GM19468 (cell line): ENCODE results near the gene TBC1D25.
A peak's percentile ranks its signal among the peaks of the same experiment; 100 is the strongest.
"Not testable (repeated sequence)": the region's sequence is repeated elsewhere in the genome, so short reads cannot be mapped to it uniquely, and the experiment has no call there.

ENCODE experiments used
- ATAC-seq: cut with Tn5 transposase; IDR thresholded peaks from one replicate; pipeline ENCODE4 v1.9.1; 2021; ENCODE audit warnings: mild to moderate bottlenecking, moderate library complexity, moderate number of reproducible peaks; ENCODE audit not compliant: unreplicated experiment; ENCODE audit errors: extremely low read depth

Gene TBC1D25

DNA sequence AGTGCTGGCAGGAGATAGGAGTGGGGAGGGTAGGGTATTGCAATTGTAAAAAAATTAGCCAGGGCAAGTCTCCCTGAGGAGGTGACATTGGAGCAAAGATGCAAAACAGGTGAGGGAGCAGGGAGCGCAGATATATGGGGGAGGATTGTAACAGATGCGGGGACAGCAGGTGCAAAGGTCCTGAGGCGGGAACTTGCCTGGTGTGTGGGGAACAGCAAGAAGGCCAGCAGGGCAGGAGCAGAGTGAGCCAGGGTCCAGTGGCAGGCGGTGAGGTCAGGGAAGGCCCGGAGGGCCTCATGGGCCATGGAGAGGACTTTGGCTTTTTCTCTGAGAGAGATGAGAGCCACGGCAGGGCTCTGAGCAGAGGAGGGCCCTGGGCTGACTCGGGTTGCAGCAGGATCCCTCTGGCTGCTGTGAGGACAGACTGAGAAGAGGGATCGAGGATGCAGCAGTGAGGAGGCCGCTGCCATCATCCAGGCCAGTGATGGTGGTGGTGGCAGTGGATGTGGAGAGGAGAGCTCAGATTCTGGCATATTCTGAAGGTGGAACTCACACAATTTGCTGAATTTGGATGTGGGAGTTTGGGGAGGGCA lies 24.6 kb upstream of the TBC1D25 start:
- no peak for ATAC-seq

DNA sequence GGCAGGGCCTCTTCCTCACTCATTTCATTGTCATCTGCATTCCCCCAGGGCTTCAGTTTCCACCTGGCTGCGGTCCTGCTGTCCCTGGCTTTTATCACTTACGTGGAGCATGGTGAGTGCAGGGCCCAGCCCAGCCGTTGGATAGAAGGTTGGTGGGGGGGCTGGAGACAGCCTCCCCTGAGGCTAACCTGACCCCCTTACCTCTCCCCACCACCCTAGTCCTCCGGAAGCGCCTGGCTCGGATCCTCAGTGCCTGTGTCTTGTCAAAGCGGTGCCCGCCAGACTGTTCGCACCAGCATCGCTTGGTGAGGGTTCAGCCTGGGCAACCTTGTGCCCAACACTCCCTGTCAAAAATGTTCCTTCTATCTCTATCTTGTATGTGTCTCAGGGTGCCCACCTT lies 23.7 kb upstream of the TBC1D25 start:
- ATAC-seq = no peak

DNA sequence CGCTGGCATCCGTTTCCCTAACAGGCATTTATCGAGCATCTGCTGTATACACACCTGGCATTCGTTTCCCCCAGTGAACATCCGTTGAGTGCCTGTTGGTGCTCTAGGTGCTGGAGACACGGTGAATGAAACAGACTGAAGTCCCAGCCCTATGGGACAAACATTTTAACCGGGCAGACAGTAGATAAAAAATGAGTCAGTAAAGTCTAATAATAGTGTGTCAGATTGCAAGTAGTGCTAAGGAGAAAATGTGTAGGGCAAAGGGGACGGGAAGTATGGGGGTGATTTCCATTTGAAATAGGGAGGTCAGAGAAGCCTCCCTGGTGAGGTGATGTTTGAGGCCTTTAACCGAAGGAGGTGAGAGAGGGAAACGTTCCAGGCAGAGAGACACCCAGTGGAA lies 23.2 kb upstream of the TBC1D25 start:
- ATAC-seq = no peak

DNA sequence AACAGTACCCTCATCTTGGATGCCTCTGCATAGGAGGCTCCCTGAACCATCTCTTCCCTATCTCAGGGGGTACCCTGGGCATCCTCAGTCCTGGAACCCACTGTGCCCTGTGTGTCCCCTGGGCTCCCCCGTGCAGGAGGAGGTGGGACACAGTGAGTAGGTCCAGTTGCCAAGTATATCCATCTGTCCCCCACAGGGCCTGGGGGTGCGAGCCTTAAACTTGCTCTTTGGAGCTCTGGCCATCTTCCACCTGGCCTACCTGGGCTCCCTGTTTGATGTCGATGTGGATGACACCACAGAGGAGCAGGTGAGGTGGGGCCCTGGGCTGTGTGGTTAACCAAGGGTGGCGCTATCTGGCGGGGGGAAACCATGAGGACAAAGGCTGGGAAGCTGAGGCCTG lies 22.5 kb upstream of the TBC1D25 start:
- no peak for ATAC-seq

DNA sequence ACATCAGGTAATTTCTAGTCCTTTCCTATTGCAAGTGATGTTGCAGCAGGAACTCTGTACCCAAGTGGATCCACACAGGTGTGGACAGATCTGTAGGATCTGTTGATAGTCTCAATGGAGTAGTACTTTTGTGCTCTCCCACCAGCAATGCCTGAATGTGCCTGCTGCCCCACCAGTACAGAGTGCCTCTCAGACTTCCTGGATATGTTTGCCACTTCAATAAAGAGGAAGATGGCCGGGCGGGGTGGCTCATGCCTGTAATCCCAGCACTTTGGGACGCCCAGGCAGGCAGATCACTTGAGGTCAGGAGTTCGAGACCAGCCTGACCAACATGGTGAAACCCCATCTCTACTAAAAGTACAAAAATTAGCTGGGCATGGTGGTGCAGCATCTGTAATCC lies 20.0 kb upstream of the TBC1D25 start:
- ATAC-seq = not testable (repeated sequence)

DNA sequence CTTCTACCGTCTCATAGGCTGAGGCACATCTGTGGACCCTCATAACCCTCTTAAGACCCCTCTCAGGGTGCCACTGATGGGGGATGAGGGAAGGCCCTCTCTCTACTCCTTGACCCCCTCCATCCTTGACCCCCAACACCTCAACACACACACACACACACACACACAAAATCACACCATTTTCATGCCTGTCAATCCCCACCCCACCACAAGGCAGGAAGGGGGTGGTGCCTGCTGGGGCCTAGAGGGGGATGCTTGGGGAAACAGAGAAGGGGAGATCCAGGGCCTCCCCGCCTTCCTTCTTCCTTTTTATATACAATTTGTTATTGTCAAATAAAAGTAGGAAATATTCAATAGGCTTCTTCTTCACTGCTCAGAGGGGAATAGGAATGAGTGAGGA lies 19.1 kb upstream of the TBC1D25 start:
- no peak for ATAC-seq

DNA sequence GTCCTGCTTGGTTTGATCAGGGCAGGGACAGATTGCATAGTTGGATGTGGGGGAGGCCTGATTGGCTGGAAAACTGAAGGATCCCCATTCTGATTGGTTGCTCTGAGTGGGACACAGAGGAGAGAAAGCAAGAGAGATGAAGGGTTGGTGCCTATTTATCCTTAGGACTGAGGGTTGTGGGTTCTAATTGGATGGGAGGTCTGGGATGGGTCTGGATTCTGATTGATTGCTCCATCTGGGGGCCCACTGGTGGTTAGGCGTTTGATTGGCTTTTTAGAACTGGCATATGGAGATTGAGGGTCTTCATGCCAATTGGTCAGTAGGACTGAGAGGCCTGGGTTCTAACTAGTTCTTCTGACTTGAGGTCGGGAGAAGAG lies 18.6 kb upstream of the TBC1D25 start:
- ATAC-seq = no peak

DNA sequence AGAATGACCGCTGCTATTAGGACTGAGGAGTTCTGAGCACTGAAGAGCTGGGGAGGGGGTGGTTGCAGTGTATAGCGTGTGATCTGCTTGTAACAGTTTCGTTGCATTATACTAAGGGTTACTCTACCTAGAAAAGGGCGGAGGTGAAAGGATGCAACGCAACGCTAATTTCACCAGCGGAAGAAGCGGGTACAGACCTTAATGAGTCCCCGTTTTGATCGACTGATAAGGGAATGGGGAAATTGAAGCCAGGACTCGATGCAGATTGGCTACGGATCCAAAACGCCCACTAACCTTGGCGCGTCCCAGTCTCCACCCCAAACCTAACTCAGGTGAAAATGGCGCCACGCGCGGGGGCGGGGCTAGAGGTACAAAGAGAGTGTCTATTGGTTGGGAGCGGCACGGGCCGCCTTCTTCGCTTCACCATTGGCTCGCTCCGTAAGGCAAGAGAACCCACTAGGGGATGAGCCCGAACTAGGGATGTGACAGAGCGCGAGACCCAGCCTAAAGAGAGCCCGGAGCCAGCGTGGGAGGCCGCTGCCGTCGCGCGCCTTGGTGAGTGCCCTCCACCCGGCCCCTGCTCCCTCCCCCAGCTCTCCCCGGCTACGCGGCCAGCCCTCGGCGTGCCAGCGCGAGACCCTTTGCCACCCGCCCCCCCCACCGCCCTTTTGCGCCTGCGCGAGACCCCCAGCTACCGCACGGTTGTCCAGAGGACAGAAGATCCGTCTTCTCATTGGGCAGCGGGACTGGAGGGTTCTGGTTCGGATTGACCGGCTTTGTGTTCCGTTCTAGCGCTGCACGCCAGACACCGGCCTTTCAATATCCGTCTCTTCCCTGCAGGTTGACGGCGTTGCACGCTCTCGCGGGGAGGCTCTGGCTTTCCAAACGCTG lies 17.9 kb upstream of the TBC1D25 start, which contains the start of gene EBP:
EBP (plus strand) TSS at position 456 of the 891 bp plus-strand sequence. CDS start 1,964 bp downstream, outside the sequence.
- peak; percentile 93 for ATAC-seq

DNA sequence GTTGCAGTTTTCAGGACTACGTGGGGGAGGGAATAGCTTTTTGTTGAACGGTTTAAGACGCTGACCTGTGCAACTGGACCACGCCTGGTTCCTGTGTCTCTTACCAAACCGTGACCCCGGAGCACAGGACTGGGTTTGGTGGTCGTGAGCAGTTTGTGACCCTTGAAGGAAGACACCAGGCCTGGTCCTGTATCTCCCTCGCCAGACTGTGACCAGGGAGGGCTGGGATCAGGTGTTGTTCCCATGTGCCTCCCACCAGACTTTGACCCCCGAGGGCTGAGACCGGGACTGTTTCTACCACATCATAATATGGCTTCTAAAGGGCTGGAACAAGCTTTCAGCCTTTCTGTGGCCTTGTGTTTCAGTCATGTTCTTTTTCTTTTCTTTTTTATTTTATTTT lies 17.2 kb upstream of the TBC1D25 start:
- no peak for ATAC-seq

DNA sequence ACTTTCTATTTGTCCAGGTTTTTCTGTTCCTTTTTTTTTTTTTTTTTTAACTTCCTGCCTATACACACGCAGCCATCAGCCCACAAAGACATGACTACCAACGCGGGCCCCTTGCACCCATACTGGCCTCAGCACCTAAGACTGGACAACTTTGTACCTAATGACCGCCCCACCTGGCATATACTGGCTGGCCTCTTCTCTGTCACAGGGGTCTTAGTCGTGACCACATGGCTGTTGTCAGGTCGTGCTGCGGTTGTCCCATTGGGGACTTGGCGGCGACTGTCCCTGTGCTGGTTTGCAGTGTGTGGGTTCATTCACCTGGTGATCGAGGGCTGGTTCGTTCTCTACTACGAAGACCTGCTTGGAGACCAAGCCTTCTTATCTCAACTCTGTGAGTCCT lies 15.8 kb upstream of the TBC1D25 start:
- ATAC-seq = no peak

DNA sequence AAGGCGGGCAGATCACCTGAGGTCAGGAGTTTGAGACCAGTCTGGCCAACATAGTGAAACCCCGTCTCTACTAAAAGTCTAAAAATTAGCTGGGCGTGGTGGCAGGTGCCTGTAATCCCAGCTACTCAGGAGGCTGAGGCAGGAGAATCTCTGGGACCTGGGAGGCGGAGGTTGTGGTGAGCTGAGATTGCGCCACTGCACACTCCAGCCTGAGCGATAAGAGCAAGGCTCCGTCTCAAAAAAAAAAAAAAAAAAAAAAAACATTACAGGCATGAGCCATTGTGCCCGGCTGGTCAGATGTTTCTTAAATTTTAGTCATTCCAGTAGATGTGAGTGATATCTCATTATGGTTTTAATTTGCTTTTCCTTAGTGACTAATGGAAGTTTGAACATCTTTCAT lies 13.7 kb upstream of the TBC1D25 start:
- not testable (repeated sequence) for ATAC-seq

DNA sequence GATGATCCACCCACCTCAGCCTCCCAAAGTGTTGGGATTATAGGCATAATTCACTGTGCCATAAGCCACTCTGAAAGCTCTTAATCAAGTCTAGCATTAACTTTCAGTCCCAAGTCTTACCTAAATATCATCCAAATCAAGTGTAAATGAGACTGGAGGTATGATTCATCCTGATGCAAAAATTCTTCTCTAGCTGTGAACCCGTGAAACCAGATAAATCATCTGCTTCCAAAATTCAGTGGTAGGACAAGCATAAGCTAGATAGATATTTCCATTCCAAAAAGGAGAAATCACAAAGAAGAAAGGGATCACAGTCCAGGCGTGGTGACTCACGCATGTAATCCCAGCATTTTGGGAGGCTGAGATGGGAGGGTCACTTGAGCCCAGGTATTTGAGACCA lies 8.8 kb upstream of the TBC1D25 start:
- no peak for ATAC-seq

DNA sequence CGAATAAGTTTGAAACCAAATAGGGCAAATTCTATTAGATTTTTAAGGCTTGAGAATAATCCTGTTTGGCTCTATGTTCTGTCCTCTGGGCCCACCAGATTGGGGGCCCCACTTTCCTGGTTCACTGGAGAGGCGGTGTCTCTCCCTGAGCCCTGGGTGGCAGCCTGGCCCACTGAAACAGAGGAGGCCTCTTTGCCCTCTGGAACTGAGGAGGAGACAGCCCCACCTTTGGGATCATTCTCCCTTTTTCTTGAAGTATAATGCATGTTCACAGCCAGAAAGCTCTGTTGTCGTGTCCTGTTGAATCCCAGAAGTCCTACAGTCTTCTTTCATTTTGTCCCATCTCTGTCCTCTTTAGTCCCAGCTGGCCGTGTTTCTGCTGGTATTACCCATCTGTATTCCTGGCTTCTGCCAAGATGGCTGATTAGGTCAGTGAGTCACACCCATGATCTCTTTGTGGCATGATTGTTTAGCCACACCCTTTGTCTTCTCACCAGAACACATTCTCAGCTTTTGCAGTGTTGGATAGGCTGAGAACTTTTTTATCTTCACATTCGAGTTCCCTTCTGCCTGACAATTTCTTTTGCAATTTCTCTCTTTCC lies 8.1 kb upstream of the TBC1D25 start:
- no peak for ATAC-seq

DNA sequence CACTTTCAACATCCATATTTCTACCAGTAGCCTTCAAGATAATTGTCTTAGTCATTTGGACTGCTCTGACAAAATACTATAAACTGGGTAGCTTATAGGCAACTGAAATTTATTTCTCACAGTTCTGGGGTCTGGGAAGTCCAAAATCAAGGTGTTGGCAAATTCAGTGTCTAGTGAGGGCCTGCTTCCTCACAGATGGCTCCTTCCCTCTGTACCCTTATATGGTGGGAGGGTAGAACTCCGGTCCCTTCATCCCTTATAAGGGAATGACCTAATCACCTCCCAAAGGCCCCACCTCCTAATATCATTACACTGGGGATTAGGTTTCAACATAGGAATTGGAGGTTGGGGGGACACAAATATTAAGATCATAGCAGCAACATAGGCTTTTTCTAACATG lies 7.4 kb upstream of the TBC1D25 start:
- no peak for ATAC-seq

DNA sequence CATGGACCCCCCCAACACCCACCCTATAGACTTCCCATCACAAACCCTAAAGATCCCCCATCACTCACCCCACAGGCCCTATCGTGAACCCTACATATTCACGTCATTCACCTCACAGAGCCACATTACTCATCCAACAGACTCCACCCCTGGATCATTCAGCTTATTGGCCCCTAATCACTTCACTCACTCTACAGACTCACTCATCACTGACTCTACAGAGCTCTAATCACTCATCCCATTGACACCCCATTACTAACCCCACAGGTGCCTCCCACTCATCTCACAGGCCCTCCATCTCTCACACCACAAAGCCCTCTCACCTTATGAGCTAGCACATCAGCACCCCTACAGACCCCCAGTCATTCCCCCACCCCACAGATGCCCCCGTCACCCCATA lies 6.3 kb upstream of the TBC1D25 start:
- ATAC-seq = no peak

DNA sequence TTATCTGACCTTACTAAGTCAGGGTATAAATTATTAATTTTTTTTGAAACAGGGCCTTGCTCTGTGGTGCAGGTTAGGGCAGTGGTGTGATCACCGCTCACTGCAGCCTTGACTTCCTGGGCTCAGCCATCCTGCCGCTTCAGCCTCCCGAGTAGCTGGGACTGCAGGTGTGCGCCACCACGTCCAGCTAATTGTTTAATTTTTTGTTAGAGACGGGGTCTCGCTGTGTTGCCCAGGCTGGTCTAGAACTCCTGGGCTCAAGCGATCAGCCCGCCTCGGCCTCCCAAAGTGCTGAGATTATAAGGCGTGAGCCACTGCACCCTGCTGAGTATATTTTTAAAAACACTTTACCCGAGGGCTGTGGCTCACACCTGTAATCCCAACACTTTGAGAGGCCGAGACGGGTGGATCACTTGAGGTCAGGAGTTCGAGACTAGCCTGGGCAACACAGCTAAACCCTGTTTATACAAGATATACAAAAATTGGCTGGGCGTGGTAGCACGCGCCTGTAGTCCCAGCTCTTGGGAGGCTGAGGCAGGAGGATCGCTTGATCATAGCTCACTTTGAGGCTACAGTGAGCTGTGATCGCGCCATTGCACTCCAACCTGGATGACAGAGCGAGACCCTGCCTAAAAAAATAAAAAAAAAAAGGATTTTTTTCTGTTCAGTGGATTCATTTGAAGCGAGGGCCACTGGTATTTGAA lies 721 bp upstream of the TBC1D25 start:
- ATAC-seq = no peak

DNA sequence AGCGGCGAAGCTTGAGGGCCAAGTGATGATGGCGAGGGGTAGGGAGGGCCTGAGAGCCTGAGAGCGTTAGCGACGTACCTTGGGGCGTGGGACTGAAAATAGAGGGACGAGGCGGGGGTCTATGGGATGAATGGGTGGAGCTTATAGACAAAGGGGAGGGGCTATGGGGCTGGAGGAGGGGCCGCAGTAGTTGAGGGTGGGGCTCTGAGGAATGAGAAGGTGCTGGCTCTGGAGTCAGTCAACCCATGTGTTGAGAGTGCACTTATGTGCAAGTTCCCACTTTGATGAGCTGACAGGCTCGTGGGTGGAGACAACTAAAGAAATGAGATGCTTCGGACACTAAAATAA lies 488 bp downstream of the TBC1D25 start:
- no peak for ATAC-seq

DNA sequence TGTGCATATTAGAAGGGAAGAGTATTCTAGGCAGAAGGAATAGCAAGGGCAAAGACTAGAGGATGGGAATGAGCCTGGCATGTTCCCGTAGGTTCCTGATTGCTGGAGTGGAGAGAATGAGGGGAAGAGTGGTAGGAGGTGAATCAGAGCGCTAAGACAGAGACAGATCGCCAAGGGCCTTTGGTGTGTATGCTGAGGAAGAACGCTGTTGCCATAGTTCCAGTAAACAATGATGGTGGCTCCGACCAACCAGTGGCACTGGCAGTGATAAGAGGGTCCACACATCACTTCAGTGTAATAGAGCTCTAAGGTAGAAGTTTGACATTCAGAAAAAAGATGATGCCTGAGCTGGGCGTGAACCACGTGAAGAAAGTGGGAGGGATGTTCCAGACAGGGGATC lies 966 bp downstream of the TBC1D25 start:
- no peak for ATAC-seq

DNA sequence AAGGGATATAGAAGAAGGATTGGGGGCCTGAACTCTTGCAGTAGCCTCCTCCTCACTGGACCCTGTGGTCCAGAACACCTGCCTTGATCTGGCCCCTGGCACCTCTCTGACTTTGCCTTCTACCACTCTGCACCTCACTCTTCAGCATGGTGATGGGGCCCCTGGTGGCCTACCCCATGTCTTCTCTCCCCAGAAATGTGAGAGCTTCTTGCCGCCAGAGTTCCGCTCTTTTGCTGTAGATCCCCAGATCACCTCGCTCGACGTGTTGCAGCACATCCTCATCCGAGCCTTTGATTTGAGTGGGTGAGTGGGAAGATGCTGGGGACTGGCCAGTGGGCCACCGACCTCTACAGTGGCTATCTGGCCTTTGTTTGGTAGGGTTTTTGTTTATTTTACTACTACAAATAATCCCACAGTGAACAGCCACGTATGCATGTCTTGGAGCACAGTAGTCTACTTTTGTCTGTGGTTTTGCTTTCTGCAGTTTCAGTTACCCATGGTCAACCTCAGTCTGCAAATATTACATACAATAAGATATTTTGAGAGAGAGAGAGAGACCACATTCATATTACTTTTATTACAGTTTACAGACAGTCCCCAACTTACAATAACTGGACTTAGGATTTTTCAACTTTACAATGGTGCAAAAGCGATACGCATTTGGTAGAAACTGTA lies 1.8 kb downstream of the TBC1D25 start:
- ATAC-seq = no peak

DNA sequence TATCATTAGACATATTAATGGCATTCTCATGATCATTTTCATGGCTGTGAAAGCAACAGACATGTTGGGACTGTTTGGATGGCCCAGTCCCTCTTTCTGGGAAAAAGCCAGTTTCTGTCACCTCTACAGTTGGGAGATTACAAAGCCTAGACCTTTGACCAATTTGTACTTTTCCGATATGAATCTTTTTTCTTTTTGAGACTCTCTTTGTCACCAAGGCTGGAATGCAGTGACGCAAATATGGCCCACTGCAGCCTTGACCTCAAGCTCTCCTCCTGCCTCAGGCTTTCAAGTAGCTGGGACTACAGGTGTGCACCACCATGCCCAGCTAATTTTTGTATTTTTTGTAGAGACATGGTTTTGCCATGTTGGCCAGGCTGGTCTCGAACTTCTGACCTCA lies 9.4 kb downstream of the TBC1D25 start:
- no peak for ATAC-seq
